Thyroid gland (tissue), 4 donors: ENCODE data around the gene SCARB1.

Source experiments
- CTCF ChIP-seq, 6 experiments: fragments of 200-600 bp in 3 of 6; fragments of 450-650 bp in 3 of 6; sonication (generic) in 3 of 6; IDR thresholded peaks; one replicate each; pipeline ENCODE4 v1.5.1; 2016 to 2019; ENCODE audit warnings: antibody characterized with exemption in 6 of 6, mild to moderate bottlenecking in 2 of 6, inconsistent platforms in 1 of 6, moderate library complexity in 1 of 6
- POLR2A ChIP-seq, 2 donors: fragments of 450-650 bp; IDR thresholded peaks; one replicate each; pipeline ENCODE4 v1.6.1; 2017; ENCODE audit warnings: antibody characterized with exemption in 2 of 2, mild to moderate bottlenecking in 2 of 2, moderate library complexity in 1 of 2

DNA sequence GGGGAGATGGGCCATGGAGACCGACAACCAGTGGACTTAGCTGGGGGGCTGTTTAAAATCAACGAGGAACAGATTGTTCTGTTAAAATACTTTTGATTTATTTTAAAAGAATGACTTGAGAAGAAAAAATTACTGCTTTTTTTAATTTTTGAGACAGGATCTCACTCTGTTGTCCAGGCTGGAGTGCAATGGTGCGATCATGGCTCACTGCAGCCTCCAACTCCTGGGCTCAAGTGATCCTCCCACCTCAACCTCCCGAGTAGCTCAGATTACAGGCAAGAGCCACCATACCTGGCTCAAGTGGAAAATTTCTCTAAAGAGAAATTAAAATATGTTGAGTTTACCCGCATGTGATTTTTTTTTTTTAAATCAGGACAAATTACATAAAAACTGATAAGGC is 80.6 kb downstream of the SCARB1 start:
- no peak for TF ChIP-seq CTCF (IDR thresholded peaks at IDR 0.05)
- TF ChIP-seq POLR2A (IDR thresholded peaks at IDR 0.05) = no peak
